Panc1 (cell line): ENCODE results near the gene CCL22.

ENCODE experiments used
- TF ChIP-seq, protein P1 (sequence below): fragments of 450-650 bp; IDR thresholded peaks from 2 replicates; pipeline ENCODE4 v1.5.1; 2017; ENCODE audit warnings: mild to moderate bottlenecking
- TF ChIP-seq, protein P2 (sequence below), 2 experiments: IDR thresholded peaks; 2 replicates each; pipeline ENCODE4 v1.6.1; 2011 to 2012; ENCODE audit warnings: low read depth in 2 of 2, control low read depth in 1 of 2, low read length in 1 of 2, mild to moderate bottlenecking in 1 of 2, moderate library complexity in 1 of 2; ENCODE audit not compliant: insufficient read depth in 1 of 2

DNA sequence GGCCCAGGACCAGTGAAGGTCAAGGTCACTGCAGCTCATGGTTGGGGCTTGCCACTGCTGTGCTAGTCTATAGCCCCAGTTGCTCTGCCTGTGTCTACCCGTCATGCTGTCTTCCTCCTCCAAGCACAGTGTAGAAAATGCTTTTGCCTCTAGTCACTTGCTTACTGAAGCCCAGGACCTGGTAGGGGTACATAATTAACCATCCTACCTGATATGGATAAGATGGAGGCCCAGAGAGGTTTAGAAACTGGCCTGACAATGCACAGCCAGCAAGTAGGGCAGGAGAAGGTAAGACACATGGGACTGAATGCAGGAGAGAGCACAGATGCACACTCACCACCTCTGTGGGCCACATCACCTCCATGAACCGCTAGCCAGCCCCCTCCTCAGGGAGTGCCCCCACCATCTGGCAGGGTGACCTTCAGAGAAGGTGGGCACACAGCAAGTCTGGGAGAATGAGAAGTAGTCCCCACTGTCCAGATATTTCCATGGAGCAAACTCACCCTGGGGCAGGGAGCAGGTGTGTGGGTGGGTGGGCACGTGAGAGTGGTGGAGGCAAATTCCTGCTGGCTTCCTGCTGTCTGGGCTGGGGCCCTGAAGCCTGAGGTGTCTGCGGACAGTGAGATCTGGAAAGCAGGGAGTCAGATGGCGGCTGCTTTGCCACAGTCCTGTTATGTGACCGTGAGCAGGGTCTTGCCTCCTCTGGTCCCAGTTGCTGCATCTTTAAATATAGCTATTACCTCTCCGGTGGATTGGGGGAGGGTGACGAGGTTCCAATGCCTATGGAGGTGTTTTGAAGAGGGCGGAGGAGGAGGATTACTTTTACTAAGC is 14.7 kb downstream of the CCL22 start:
- TF ChIP-seq, protein P1, sequence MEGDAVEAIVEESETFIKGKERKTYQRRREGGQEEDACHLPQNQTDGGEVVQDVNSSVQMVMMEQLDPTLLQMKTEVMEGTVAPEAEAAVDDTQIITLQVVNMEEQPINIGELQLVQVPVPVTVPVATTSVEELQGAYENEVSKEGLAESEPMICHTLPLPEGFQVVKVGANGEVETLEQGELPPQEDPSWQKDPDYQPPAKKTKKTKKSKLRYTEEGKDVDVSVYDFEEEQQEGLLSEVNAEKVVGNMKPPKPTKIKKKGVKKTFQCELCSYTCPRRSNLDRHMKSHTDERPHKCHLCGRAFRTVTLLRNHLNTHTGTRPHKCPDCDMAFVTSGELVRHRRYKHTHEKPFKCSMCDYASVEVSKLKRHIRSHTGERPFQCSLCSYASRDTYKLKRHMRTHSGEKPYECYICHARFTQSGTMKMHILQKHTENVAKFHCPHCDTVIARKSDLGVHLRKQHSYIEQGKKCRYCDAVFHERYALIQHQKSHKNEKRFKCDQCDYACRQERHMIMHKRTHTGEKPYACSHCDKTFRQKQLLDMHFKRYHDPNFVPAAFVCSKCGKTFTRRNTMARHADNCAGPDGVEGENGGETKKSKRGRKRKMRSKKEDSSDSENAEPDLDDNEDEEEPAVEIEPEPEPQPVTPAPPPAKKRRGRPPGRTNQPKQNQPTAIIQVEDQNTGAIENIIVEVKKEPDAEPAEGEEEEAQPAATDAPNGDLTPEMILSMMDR: no peak
- TF ChIP-seq, protein P2, sequence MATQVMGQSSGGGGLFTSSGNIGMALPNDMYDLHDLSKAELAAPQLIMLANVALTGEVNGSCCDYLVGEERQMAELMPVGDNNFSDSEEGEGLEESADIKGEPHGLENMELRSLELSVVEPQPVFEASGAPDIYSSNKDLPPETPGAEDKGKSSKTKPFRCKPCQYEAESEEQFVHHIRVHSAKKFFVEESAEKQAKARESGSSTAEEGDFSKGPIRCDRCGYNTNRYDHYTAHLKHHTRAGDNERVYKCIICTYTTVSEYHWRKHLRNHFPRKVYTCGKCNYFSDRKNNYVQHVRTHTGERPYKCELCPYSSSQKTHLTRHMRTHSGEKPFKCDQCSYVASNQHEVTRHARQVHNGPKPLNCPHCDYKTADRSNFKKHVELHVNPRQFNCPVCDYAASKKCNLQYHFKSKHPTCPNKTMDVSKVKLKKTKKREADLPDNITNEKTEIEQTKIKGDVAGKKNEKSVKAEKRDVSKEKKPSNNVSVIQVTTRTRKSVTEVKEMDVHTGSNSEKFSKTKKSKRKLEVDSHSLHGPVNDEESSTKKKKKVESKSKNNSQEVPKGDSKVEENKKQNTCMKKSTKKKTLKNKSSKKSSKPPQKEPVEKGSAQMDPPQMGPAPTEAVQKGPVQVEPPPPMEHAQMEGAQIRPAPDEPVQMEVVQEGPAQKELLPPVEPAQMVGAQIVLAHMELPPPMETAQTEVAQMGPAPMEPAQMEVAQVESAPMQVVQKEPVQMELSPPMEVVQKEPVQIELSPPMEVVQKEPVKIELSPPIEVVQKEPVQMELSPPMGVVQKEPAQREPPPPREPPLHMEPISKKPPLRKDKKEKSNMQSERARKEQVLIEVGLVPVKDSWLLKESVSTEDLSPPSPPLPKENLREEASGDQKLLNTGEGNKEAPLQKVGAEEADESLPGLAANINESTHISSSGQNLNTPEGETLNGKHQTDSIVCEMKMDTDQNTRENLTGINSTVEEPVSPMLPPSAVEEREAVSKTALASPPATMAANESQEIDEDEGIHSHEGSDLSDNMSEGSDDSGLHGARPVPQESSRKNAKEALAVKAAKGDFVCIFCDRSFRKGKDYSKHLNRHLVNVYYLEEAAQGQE (IDR thresholded peaks at IDR 0.05; ENCODE audit: insufficient read depth in 1 of 2, low read depth in 2 of 2, low read length in 1 of 2): no peak
